Activated B cell treated with CpG ODN at 0.5 μM for 24 hours (primary cell): Measurements from ENCODE around the gene FCER2. TPM values are rescaled to one million over a fixed set of nuclear protein-coding genes. Genes with fewer than 3 reads are reported as not detected.

ENCODE experiments used
- ATAC-seq: fragments of 200-7000 bp; cut with Tn5 transposase; one replicate; pipeline ENCODE4 v1.10.0; 2021; ENCODE audit warnings: low read depth, mild to moderate bottlenecking, moderate library complexity
- CTCF ChIA-PET: fragments of 350-600 bp; sonication (Branson Sonifier 250); formaldehyde crosslinking; loops from one replicate; lab custom pipeline; 2021; ENCODE audit warnings: antibody characterized with exemption; lab: Charles Lee
- POLR2A ChIA-PET: fragments of 350-600 bp; sonication (Branson Sonifier 250); formaldehyde crosslinking; loops from one replicate; lab custom pipeline; 2021; ENCODE audit warnings: antibody characterized with exemption; lab: Charles Lee
- DNase-seq: peaks from one replicate; pipeline ENCODE4 v3.0.0; 2022
- H3K27ac Mint-ChIP-seq: one replicate; pipeline ENCODE4 v1.8.0; 2020; ENCODE audit warnings: mixed read lengths
- H3K27me3 Mint-ChIP-seq: one replicate; pipeline ENCODE4 v1.8.0; 2021; ENCODE audit warnings: mixed read lengths
- H3K36me3 Mint-ChIP-seq: one replicate; pipeline ENCODE4 v1.8.0; 2021; ENCODE audit warnings: low read depth, mixed read lengths
- H3K4me1 Mint-ChIP-seq: one replicate; pipeline ENCODE4 v1.8.0; 2021; ENCODE audit warnings: mixed read lengths
- H3K4me3 Mint-ChIP-seq: one replicate; pipeline ENCODE4 v1.8.0; 2020; ENCODE audit warnings: mild to moderate bottlenecking, mixed read lengths
- H3K9me3 Mint-ChIP-seq: one replicate; pipeline ENCODE4 v1.8.0; 2020; ENCODE audit warnings: mixed read lengths
- intact Hi-C: fragments of 100-400 bp; cut with micrococcal nuclease; formaldehyde crosslinking; loops from one replicate; pipeline ENCODE4 v1.15.1; 2024
- total RNA-seq: library from RNA; stranded (reverse); gene quantifications from 2 replicates; pipeline ENCODE4 v1.2.3, GENCODE V29; 2022
- TF ChIP-seq, protein P1 (sequence below): fragments of 200-600 bp; IDR thresholded peaks from one replicate; pipeline ENCODE4 v1.8.0; 2022; ENCODE audit warnings: antibody characterized with exemption, mild to moderate bottlenecking

FCER2 gene
- total RNA-seq, 1 donor from 2014 or later = 193 TPM

DNA sequence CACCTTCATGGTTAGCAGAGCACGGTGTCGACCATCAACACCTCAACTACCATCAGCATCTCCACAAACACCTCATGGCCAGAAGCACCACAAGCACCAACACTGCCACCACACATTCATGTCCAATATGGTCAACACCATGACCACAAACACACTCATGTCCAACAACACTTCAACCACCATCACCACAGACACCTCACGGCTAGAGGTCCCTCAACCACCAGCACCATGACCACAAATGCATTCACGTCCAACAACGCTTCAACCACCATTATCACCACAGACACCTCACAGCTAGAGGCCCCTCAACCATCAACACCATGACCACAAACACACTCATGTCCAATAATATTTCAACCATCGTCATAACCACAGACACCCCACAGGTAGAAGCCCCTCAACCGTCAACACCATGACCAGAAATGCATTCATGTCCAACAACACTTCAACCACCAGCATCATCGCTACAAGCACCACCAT, 11.1 kb downstream of the FCER2 start:
- Mint-ChIP-seq H3K36me3 (peaks cover 22% of the 10 kb centered on the region), H3K9me3 (no peaks in the 10 kb centered on the region), H3K4me3 (no peak overlapping the region), H3K27me3 (no peaks in the 10 kb centered on the region), H3K27ac (no peak overlapping the region), H3K4me1 (peaks cover 32% of the 10 kb centered on the region)
- POLR2A ChIA-PET = interaction anchor here (2.0 kb wide), 1 partner anchor 15 kb away, joined by 4 read pairs; no protein-coding TSS in a partner anchor
- no peak for DNase-seq
- TF ChIP-seq, protein P1, sequence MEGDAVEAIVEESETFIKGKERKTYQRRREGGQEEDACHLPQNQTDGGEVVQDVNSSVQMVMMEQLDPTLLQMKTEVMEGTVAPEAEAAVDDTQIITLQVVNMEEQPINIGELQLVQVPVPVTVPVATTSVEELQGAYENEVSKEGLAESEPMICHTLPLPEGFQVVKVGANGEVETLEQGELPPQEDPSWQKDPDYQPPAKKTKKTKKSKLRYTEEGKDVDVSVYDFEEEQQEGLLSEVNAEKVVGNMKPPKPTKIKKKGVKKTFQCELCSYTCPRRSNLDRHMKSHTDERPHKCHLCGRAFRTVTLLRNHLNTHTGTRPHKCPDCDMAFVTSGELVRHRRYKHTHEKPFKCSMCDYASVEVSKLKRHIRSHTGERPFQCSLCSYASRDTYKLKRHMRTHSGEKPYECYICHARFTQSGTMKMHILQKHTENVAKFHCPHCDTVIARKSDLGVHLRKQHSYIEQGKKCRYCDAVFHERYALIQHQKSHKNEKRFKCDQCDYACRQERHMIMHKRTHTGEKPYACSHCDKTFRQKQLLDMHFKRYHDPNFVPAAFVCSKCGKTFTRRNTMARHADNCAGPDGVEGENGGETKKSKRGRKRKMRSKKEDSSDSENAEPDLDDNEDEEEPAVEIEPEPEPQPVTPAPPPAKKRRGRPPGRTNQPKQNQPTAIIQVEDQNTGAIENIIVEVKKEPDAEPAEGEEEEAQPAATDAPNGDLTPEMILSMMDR = no peak
- no peak for ATAC-seq
- CTCF ChIA-PET = interaction anchor here (0.9 kb wide), 1 partner anchor 10 kb away, joined by 3 read pairs; the partner anchor contains the start of gene TRAPPC5
- intact Hi-C loops = no loop called here

DNA sequence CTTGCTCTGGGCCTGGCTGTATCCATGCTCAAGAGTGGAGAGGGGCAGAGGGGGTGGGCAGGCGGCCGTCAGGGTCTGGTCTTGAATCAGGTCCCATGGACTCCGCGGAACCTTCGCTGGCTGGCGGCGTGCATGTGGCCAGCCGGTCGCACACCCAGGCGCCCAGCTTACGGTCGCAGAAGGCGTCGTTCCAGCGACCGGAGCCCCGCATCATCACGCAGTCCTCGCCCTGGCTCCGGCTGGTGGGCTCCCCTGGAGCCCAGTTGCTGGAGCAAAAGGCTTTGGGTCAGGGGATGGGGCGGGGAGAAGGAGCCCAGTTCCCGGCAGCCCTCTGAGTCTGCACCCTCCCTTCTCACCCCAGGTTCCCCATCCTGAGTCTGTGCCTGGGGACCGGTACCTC, 12.8 kb downstream of the FCER2 start:
- no peaks in the 10 kb centered on the region for H3K9me3 Mint-ChIP-seq
- no peaks in the 10 kb centered on the region for H3K27me3 Mint-ChIP-seq
- H3K4me3 Mint-ChIP-seq = no peak overlapping the region
- CTCF ChIA-PET = no interaction called here
- no peak for DNase-seq
- peaks cover 23% of the 10 kb centered on the region for H3K4me1 Mint-ChIP-seq
- TF ChIP-seq, protein P1 = no peak
- intact Hi-C loops = no loop called here
- peaks cover 29% of the 10 kb centered on the region for H3K36me3 Mint-ChIP-seq
- POLR2A ChIA-PET = interaction anchor here (0.8 to 1.2 kb wide), 3 partner anchors 9 to 17 kb away, joined by 3 to 4 read pairs (median 4); partner anchors contain the start of gene TRAPPC5
- ATAC-seq = no peak
- peak overlapping the region; percentile 20 for H3K27ac Mint-ChIP-seq

DNA sequence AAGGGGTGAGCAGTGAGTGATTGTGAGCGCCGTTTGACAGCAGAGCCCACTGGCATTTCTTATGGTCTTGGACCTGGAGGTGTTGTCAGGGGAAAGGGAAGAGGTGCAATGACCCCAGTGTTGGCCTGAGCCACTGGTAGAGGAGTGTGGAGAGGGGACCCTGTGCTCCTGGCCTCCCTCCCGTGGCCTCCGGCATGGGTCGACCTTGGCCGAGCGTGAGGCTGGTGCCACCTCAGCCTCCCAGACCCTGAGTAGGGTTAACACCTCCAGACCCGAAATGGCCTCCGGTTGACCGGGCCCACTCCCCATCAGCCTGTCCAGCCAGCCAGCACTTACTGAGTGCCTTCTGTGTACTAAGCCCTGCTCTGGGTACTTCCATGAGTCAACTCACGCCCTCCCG, 14.8 kb downstream of the FCER2 start:
- CTCF ChIA-PET = no interaction called here

DNA sequence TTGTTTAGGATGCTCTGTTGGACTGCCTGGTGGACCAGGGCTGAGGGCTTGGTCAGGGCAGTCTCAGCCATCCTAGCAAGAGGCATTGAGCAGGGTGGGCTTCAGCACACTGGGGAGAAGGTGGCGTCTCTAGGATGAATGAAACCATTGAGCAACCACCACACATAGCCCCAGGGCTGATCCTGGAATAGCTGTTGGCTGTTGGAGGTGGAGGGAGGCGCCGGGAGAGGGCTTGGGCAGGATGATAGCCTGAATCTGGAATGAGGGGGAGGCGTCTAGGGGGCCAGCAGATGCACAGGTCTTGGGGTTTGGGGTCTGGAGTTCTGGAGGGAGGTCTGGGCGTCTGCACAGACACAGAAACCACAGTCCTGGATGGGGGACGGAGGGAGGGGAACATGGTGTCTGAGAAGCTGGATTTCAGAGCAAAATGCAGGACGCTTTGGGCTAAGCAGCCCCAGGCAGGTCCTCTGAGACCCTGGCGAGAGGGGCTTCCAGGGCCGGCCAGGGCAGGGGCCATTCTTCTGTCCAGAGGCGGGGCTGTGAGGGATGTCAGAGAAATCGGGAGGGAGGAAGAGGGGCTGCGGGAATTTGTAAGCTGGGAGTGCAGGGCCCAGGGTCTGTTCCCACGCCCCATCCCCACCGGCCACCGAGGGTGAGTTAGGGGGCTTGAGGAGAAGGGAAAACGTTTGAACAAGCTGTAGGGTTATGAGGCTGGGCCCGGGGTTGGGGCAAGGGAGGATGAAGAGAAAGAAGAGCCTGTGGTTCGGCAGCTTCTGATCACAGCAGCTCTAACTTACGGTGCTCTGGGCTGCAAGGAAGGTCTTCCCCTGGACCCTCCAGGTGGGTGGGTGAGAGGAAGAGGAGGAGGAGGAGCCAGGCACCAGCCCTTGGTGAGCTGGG, 16.1 kb downstream of the FCER2 start:
- DNase-seq (no peak), ATAC-seq (no peak)
- intact Hi-C loops = no loop called here
- H3K36me3 Mint-ChIP-seq = peaks cover 51% of the 10 kb centered on the region
- ChIA-PET CTCF (interaction anchor here (0.7 to 1.7 kb wide), 2 partner anchors 44 to 114 kb away, joined by 3 to 11 read pairs; no protein-coding TSS in a partner anchor), POLR2A (interaction anchor here (0.7 to 1.9 kb wide), 7 partner anchors 12 to 121 kb away, joined by 3 to 11 read pairs (median 4); partner anchors contain the start of gene FCER2)
- TF ChIP-seq, protein P1 = no peak
- peak overlapping the region; percentile 72 for H3K27ac Mint-ChIP-seq
- H3K4me1 Mint-ChIP-seq = peaks cover 32% of the 10 kb centered on the region
- no peaks in the 10 kb centered on the region for H3K9me3 Mint-ChIP-seq
- H3K27me3 Mint-ChIP-seq = no peaks in the 10 kb centered on the region
- H3K4me3 Mint-ChIP-seq = no peak overlapping the region

More for the DNA sequence above, 14.8 kb downstream of the FCER2 start:
- POLR2A ChIA-PET = interaction anchor here (1.2 to 1.7 kb wide), 2 partner anchors 11 to 14 kb away, joined by 3 to 11 read pairs; partner anchors contain the start of gene FCER2
- no peak overlapping the region for H3K4me3 Mint-ChIP-seq
- ATAC-seq (peak; percentile 18), DNase-seq (peak; percentile 15)
- peak overlapping the region; percentile 38 for H3K27ac Mint-ChIP-seq
- peaks cover 45% of the 10 kb centered on the region for H3K36me3 Mint-ChIP-seq
- intact Hi-C loops = no loop called here
- H3K9me3 Mint-ChIP-seq = no peaks in the 10 kb centered on the region
- TF ChIP-seq, protein P1 = no peak
- no peaks in the 10 kb centered on the region for H3K27me3 Mint-ChIP-seq
- peaks cover 26% of the 10 kb centered on the region for H3K4me1 Mint-ChIP-seq
